OCI-LY7 (cell line): ENCODE data around the gene TTC31. TPM values are rescaled to one million over a fixed set of nuclear protein-coding genes. Genes with fewer than 3 reads are reported as not detected.

Experiments used
- BruUV-seq: library from RNA; stranded (reverse); fragments of 400-500 nt; replicated peaks from 2 replicates; lab custom pipeline; 2021; lab: Mats Ljungman, UMichigan
- CTCF ChIA-PET: fragments of 300-600 bp; sonication (Branson Sonifier 250); formaldehyde crosslinking; loops from one replicate; lab custom pipeline; 2022; ENCODE audit warnings: antibody characterized with exemption; ENCODE audit not compliant: unreplicated experiment; lab: Charles Lee
- POLR2A ChIA-PET: fragments of 300-600 bp; sonication (Branson Sonifier 250); formaldehyde crosslinking; loops from one replicate; lab custom pipeline; 2022; ENCODE audit warnings: antibody characterized with exemption; lab: Charles Lee
- DNase-seq: peaks from one replicate; pipeline ENCODE4 v3.0.0-alpha.2; 2015; ENCODE audit warnings: low spot score
- H2AFZ ChIP-seq: fragments of 200-600 bp; sonication (generic), shearing (Covaris generic); 2 replicates; pipeline ENCODE4 v1.6.1; 2014; ENCODE audit warnings: mild to moderate bottlenecking, antibody characterized with exemption, low read length, moderate library complexity
- H3K27ac ChIP-seq: fragments of 200-600 bp; sonication (generic); 2 replicates; pipeline ENCODE4 v1.5.1; 2014; ENCODE audit warnings: mixed run types, low read depth, mild to moderate bottlenecking, moderate library complexity, low read length, inconsistent platforms; ENCODE audit not compliant: poor library complexity, severe bottlenecking
- H3K36me3 ChIP-seq: fragments of 200-600 bp; sonication (generic); 2 replicates; pipeline ENCODE4 v1.6.1; 2014; ENCODE audit warnings: mild to moderate bottlenecking, antibody characterized with exemption, low read length, moderate library complexity, mixed read lengths; ENCODE audit not compliant: insufficient read depth
- H3K4me1 ChIP-seq: fragments of 200-600 bp; sonication (generic); 2 replicates; pipeline ENCODE4 v1.5.1; 2014; ENCODE audit warnings: mild to moderate bottlenecking, low read length; ENCODE audit not compliant: insufficient read depth, poor library complexity, severe bottlenecking
- H3K4me2 ChIP-seq: fragments of 200-600 bp; sonication (generic); 2 replicates; pipeline ENCODE4 v1.6.1; 2014; ENCODE audit warnings: mild to moderate bottlenecking, low read length
- H3K4me3 ChIP-seq: fragments of 200-600 bp; sonication (generic); 2 replicates; pipeline ENCODE4 v1.5.1; 2014; ENCODE audit warnings: mild to moderate bottlenecking, low read depth, low read length; ENCODE audit not compliant: poor library complexity, severe bottlenecking
- H3K79me2 ChIP-seq: fragments of 200-600 bp; sonication (generic); 2 replicates; pipeline ENCODE4 v1.6.1; 2016; ENCODE audit warnings: low read depth, mild to moderate bottlenecking, low read length, moderate library complexity, mixed read lengths; ENCODE audit not compliant: insufficient read depth
- H3K9me2 ChIP-seq: fragments of 200-600 bp; sonication (generic); 2 replicates; pipeline ENCODE4 v1.6.1; 2016; ENCODE audit warnings: mild to moderate bottlenecking, low read length, mixed read lengths; ENCODE audit not compliant: insufficient read depth
- H3K9me3 ChIP-seq: fragments of 200-600 bp; sonication (generic); 2 replicates; pipeline ENCODE4 v1.6.1; 2014; ENCODE audit warnings: mild to moderate bottlenecking, mixed run types, low read length, mixed read lengths
- H4K20me1 ChIP-seq: fragments of 200-600 bp; sonication (generic); 2 replicates; pipeline ENCODE4 v1.6.1; 2014; ENCODE audit warnings: mild to moderate bottlenecking, antibody characterized with exemption, low read length, moderate library complexity, mixed read lengths; ENCODE audit not compliant: insufficient read depth
- CTCF ChIP-seq: fragments of 200-600 bp; sonication (generic); conservative IDR thresholded peaks from 2 replicates; pipeline ENCODE4 v1.5.1; 2014; ENCODE audit warnings: mild to moderate bottlenecking, antibody characterized with exemption, low read length, moderate library complexity, mixed read lengths
- EZH2phosphoT487 ChIP-seq: fragments of 200-600 bp; sonication (generic); IDR thresholded peaks from 2 replicates; pipeline ENCODE4 v1.6.1; 2018; ENCODE audit warnings: low read depth, borderline replicate concordance, mild to moderate bottlenecking, mixed run types, antibody characterized with exemption, low read length, moderate library complexity, mixed read lengths
- intact Hi-C: fragments of 100-400 bp; cut with micrococcal nuclease; formaldehyde crosslinking; loops from one replicate; pipeline ENCODE4 v1.10.0; 2022; ENCODE audit not compliant: unreplicated experiment
- total RNA-seq, 2 experiments: library from RNA; depleted of rRNA in 1 of 2; stranded (reverse); fragments of >200 nt in 1 of 2; shearing (Covaris generic) in 1 of 2; gene quantifications; 2 replicates each; pipeline ENCODE4 v1.2.3, GENCODE V29; 2014 to 2022

The TTC31 gene
- total RNA-seq, 2 experiments from 2014 or later = 31.5 to 34.6 TPM

GRCh38 chr2:74496997-74497776 lies 14.3 kb downstream of the TTC31 start:
- CTCF ChIA-PET = no interaction called here
- no peak overlapping the region for H3K4me3 ChIP-seq
- intact Hi-C loops = no loop called here
- POLR2A ChIA-PET = no interaction called here
- H2AFZ ChIP-seq = no peak overlapping the region
- H3K27ac ChIP-seq = no peak overlapping the region
- H3K79me2 ChIP-seq = no peaks in the 10 kb centered on the region
- no TSS peak for BruUV-seq
- H3K9me2 ChIP-seq = no peaks in the 10 kb centered on the region
- H3K36me3 ChIP-seq = peaks cover 23% of the 10 kb centered on the region
- H3K4me2 ChIP-seq = no peak overlapping the region
- H3K9me3 ChIP-seq = no peaks in the 10 kb centered on the region
- no peak for DNase-seq
- TF ChIP-seq EZH2phosphoT487 (no peak), CTCF (no peak)
- H3K4me1 ChIP-seq = peaks cover 6% of the 10 kb centered on the region
- no peaks in the 10 kb centered on the region for H4K20me1 ChIP-seq

GRCh38 chr2:74497777-74498499 lies 15.1 kb downstream of the TTC31 start:
- TF ChIP-seq EZH2phosphoT487 (no peak), CTCF (no peak)
- DNase-seq = no peak
- Histone ChIP-seq H3K4me2 (no peak overlapping the region), H3K4me3 (no peak overlapping the region), H4K20me1 (no peaks in the 10 kb centered on the region), H3K9me2 (no peaks in the 10 kb centered on the region), H3K79me2 (no peaks in the 10 kb centered on the region), H3K4me1 (peaks cover 9% of the 10 kb centered on the region), H2AFZ (no peak overlapping the region), H3K9me3 (no peaks in the 10 kb centered on the region), H3K36me3 (peaks cover 15% of the 10 kb centered on the region), H3K27ac (no peak overlapping the region)
- ChIA-PET POLR2A (no interaction called here), CTCF (no interaction called here)
- intact Hi-C loops = no loop called here
- no TSS peak for BruUV-seq
